ENCODE results near the gene EIF3A. TPM values are rescaled to one million over a fixed set of nuclear protein-coding genes. Genes with fewer than 3 reads are reported as not detected.

The EIF3A gene
- total and polyA plus RNA-seq, 9 of the 15 experiments (the other 6 are each of a cell fraction or from before 2014, with no cell fraction given), result 19.6 to 163 (median 102) TPM

- no peaks in the 10 kb centered on the region for H3K4me1 ChIP-seq (replicated peaks in 1 of 2; ENCODE audit: control insufficient read depth in 2 of 2, insufficient read depth in 2 of 2, low read length in 2 of 2)
- no peaks in the 10 kb centered on the region for H3K9me1 ChIP-seq (ENCODE audit: control insufficient read depth, insufficient read depth, low read length)
- H3K9ac ChIP-seq (ENCODE audit: insufficient read depth in 1 of 2, low read depth in 2 of 2, low read length in 2 of 2), result no peak overlapping the region
- ATAC-seq (no peak), FAIRE-seq (no peak), DNase-seq (ENCODE audit: extremely low read depth in 1 of 4, low spot score in 3 of 4) (no peak)
- no peak overlapping the region for H3K4me2 ChIP-seq (ENCODE audit: insufficient read depth, low read length)
- BruUV-seq (replicated peaks), result no TSS peak
- no peak for TF ChIP-seq KLF10 (CRISPR knock-in tag; IDR thresholded peaks at IDR 0.05)
- no peak for TF ChIP-seq NFIC (IDR thresholded peaks at IDR 0.05)
- TF ChIP-seq ZNF592 (IDR thresholded peaks at IDR 0.05), result no peak
- TF ChIP-seq MLX (CRISPR knock-in tag; conservative IDR thresholded peaks at IDR 0.05), result no peak
- TF ChIP-seq ZFP91 (CRISPR knock-in tag; IDR thresholded peaks at IDR 0.05), result no peak
- TF ChIP-seq CGGBP1 (CRISPR knock-in tag; IDR thresholded peaks at IDR 0.05), result no peak
- TF ChIP-seq ZFP30 (CRISPR knock-in tag; IDR thresholded peaks at IDR 0.05; ENCODE audit: borderline replicate concordance), result no peak
- no peak for TF ChIP-seq ZNF316 (IDR thresholded peaks at IDR 0.05)
- TF ChIP-seq GABPA (tag; conservative IDR thresholded peaks at IDR 0.05; ENCODE audit: low read depth), result no peak
- TF ChIP-seq ZNF778 (CRISPR knock-in tag; IDR thresholded peaks at IDR 0.05), result no peak
- TF ChIP-seq EGR1 (conservative IDR thresholded peaks at IDR 0.05), result no peak
- TF ChIP-seq ZNF165 (CRISPR knock-in tag; IDR thresholded peaks at IDR 0.05; ENCODE audit: borderline replicate concordance), result no peak
- ChIA-PET CTCF (ENCODE audit: low intra/inter-chr PET ratio) (no interaction called here), POLR2A (no interaction called here)
- no peaks in the 10 kb centered on the region for H4K20me1 ChIP-seq (replicated peaks; ENCODE audit: control insufficient read depth, insufficient read depth, low read length)
- in situ Hi-C loops (cut with MboI), result no loop called here
- no peaks in the 10 kb centered on the region for H3K79me2 ChIP-seq (ENCODE audit: control insufficient read depth, insufficient read depth, low read length)
- no peaks in the 10 kb centered on the region for H3K36me3 ChIP-seq (ENCODE audit: control insufficient read depth, insufficient read depth, low read length)
- H3K27ac ChIP-seq (ENCODE audit: extremely low read depth, low read depth, low read length), result no peak overlapping the region
- no CpG with 5 or more reads among the region's 2 CpGs for WGBS (ENCODE audit: insufficient coverage, low coverage, missing lambda C conversion rate)
- intact Hi-C loops (cut with micrococcal nuclease), result no loop called here
- no peak overlapping the region for H3K4me3 ChIP-seq
- H3K9me3 ChIP-seq (replicated peaks; ENCODE audit: control insufficient read depth, insufficient read depth, low read depth, low read length), result no peaks in the 10 kb centered on the region
- H3K27me3 ChIP-seq (ENCODE audit: control insufficient read depth in 2 of 2, insufficient read depth in 2 of 2, low read length in 2 of 2), result peaks cover 0 to 15% of the 10 kb centered on the region in 2 experiments; a peak in 2 of 5 replicates
- H2AFZ ChIP-seq (ENCODE audit: low read depth, low read length), result no peak overlapping the region
Observed at GRCh38 chr10:118985576-118985975, 95.0 kb downstream of the EIF3A start.

All from K562 (cell line).